Astrocyte (in vitro differentiated cells and primary cell): ENCODE measurements around the gene LGR6.

Experiments
- EZH2 ChIP-seq: IDR thresholded peaks from 2 replicates; pipeline ENCODE4 v1.6.1; 2012; ENCODE audit warnings: mild to moderate bottlenecking, low read length, inconsistent platforms; ENCODE audit not compliant: insufficient read depth
- TF ChIP-seq, protein P1 (sequence below): IDR thresholded peaks from 2 replicates; pipeline ENCODE4 v1.5.1; 2011; ENCODE audit warnings: low read depth, mild to moderate bottlenecking, inconsistent platforms, low read length, moderate library complexity; ENCODE audit not compliant: insufficient read depth

DNA sequence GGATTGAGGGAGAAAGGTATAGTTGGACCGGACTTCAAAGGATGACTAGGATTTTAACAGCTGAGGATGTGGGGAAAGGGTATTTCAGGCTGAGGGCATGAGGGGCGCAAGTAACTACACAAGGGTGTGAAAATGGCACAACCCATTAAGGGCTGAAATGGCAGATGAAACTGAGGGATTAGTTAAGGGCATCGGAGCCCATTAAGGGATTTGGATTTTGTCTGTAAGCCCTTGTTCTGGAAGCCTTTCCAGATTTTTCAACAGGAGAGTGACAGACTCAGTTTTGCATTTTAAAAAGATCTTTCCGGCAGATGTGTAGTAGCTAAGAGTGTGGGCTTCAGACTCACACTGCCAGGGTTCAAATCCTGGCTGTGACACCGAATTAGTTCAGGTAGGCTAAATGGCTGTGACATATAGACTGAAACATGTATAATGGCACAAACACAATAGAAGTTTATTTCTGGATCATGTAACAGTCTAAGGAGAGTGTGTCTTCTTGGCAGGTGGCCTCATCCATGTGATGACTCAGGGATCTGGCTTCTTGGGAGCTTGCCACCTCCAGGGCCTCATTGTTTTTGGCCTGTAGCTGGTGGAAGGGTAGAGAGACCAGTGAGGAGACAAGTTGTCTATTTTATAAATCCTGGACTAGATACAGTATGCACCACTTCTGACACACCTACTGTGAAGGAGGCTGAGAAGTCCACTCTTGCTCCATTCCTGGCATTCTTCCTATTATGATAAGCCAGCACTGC is 98.5 kb downstream of the LGR6 start:
- TF ChIP-seq, protein P1, sequence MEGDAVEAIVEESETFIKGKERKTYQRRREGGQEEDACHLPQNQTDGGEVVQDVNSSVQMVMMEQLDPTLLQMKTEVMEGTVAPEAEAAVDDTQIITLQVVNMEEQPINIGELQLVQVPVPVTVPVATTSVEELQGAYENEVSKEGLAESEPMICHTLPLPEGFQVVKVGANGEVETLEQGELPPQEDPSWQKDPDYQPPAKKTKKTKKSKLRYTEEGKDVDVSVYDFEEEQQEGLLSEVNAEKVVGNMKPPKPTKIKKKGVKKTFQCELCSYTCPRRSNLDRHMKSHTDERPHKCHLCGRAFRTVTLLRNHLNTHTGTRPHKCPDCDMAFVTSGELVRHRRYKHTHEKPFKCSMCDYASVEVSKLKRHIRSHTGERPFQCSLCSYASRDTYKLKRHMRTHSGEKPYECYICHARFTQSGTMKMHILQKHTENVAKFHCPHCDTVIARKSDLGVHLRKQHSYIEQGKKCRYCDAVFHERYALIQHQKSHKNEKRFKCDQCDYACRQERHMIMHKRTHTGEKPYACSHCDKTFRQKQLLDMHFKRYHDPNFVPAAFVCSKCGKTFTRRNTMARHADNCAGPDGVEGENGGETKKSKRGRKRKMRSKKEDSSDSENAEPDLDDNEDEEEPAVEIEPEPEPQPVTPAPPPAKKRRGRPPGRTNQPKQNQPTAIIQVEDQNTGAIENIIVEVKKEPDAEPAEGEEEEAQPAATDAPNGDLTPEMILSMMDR, result no peak
- no peak for TF ChIP-seq EZH2
